Activated T-cell treated with anti-CD3 and anti-CD28 coated beads, Interleukin-2, amount 50 U/mL, for 72 hours (primary cell): ENCODE results near the gene DUSP2. TPM values are rescaled to one million over a fixed set of nuclear protein-coding genes. Genes with fewer than 3 reads are reported as not detected.

Experiments
- ATAC-seq, 2 donors: fragments of 150-1000 bp; cut with Tn5 transposase; replicated peaks in 1 of 2; 2 replicates each; pipeline ENCODE4 v1.10.0; 2021; ENCODE audit warnings: moderate library complexity in 2 of 2, mild to moderate bottlenecking in 1 of 2
- DNase-seq, 2 donors: peaks; one replicate each; pipeline ENCODE4 v3.0.0; 2021 to 2022; ENCODE audit warnings: mixed read lengths in 1 of 2
- H3K27ac Mint-ChIP-seq: one replicate; pipeline ENCODE4 v1.8.0; 2022; ENCODE audit warnings: mild to moderate bottlenecking, moderate library complexity, mixed read lengths
- H3K27me3 Mint-ChIP-seq: one replicate; pipeline ENCODE4 v1.8.0; 2022; ENCODE audit warnings: low read depth, mixed read lengths
- H3K36me3 Mint-ChIP-seq, 2 donors: one replicate each; pipeline ENCODE4 v1.8.0; 2022; ENCODE audit warnings: mixed read lengths in 2 of 2, mild to moderate bottlenecking in 1 of 2; ENCODE audit not compliant: insufficient read depth in 2 of 2
- H3K4me1 Mint-ChIP-seq: one replicate; pipeline ENCODE4 v1.8.0; 2022; ENCODE audit warnings: low read depth, mixed read lengths
- H3K4me3 Mint-ChIP-seq, 2 donors: one replicate each; pipeline ENCODE4 v1.8.0; 2022; ENCODE audit warnings: mild to moderate bottlenecking in 2 of 2, mixed read lengths in 2 of 2, moderate library complexity in 2 of 2
- H3K9me3 Mint-ChIP-seq, 2 donors: one replicate each; pipeline ENCODE4 v1.8.0; 2022; ENCODE audit warnings: mixed read lengths in 2 of 2
- total RNA-seq, 2 donors: library from RNA; stranded (reverse); gene quantifications; one replicate each; pipeline ENCODE4 v1.2.3, GENCODE V29; 2022

Gene DUSP2
- total RNA-seq, 2 donors from 2014 or later, result 340 to 388 TPM

GRCh38 chr2:96109931-96110511 is 35.2 kb downstream of the DUSP2 start:
- H3K4me1 Mint-ChIP-seq, result no peaks in the 10 kb centered on the region
- peaks cover 1 to 7% of the 10 kb centered on the region in 2 donors for H3K9me3 Mint-ChIP-seq
- no peaks in the 10 kb centered on the region for H3K27me3 Mint-ChIP-seq
- ATAC-seq (no peak), DNase-seq (no peak)
- H3K27ac Mint-ChIP-seq, result no peak overlapping the region
- H3K4me3 Mint-ChIP-seq, result no peak overlapping the region
- H3K36me3 Mint-ChIP-seq, result peaks cover 5 to 12% of the 10 kb centered on the region in 2 donors

- peaks cover 2 to 10% of the 10 kb centered on the region in 2 donors for H3K9me3 Mint-ChIP-seq
- no peak overlapping the region for H3K27ac Mint-ChIP-seq
- no peaks in the 10 kb centered on the region for H3K27me3 Mint-ChIP-seq
- H3K4me3 Mint-ChIP-seq, result no peak overlapping the region
- DNase-seq, result no peak
- no peak for ATAC-seq
- H3K36me3 Mint-ChIP-seq, result peaks cover 6 to 15% of the 10 kb centered on the region in 2 donors
- H3K4me1 Mint-ChIP-seq, result no peaks in the 10 kb centered on the region
Measured at GRCh38 chr2:96109361-96109680, 35.9 kb downstream of the DUSP2 start.

GRCh38 chr2:96108541-96109360 is 36.5 kb downstream of the DUSP2 start:
- no peaks in the 10 kb centered on the region for H3K27me3 Mint-ChIP-seq
- no peak for DNase-seq
- H3K9me3 Mint-ChIP-seq, result peaks cover 2 to 10% of the 10 kb centered on the region in 2 donors
- H3K4me1 Mint-ChIP-seq, result no peaks in the 10 kb centered on the region
- no peak for ATAC-seq
- peaks cover 6 to 15% of the 10 kb centered on the region in 2 donors for H3K36me3 Mint-ChIP-seq
- H3K4me3 Mint-ChIP-seq, result no peak overlapping the region
- no peak overlapping the region for H3K27ac Mint-ChIP-seq

- Mint-ChIP-seq H3K9me3 (peaks cover 2 to 10% of the 10 kb centered on the region in 2 donors), H3K27me3 (no peaks in the 10 kb centered on the region), H3K27ac (no peak overlapping the region), H3K36me3 (peaks cover 6 to 15% of the 10 kb centered on the region in 2 donors), H3K4me1 (no peaks in the 10 kb centered on the region), H3K4me3 (no peak overlapping the region)
- ATAC-seq (no peak), DNase-seq (no peak)
Measured at GRCh38 chr2:96108151-96108540, 37.1 kb downstream of the DUSP2 start.

- DNase-seq (no peak), ATAC-seq (no peak)
- no peak overlapping the region for H3K27ac Mint-ChIP-seq
- no peak overlapping the region for H3K4me3 Mint-ChIP-seq
- peaks cover 6 to 15% of the 10 kb centered on the region in 2 donors for H3K36me3 Mint-ChIP-seq
- H3K27me3 Mint-ChIP-seq, result no peaks in the 10 kb centered on the region
- H3K4me1 Mint-ChIP-seq, result no peaks in the 10 kb centered on the region
- H3K9me3 Mint-ChIP-seq, result peaks cover 2 to 10% of the 10 kb centered on the region in 2 donors
Measured at GRCh38 chr2:96107708-96108065, 37.6 kb downstream of the DUSP2 start.

GRCh38 chr2:96106991-96107707 is 38.1 kb downstream of the DUSP2 start:
- H3K4me1 Mint-ChIP-seq, result no peaks in the 10 kb centered on the region
- no peak overlapping the region for H3K4me3 Mint-ChIP-seq
- H3K36me3 Mint-ChIP-seq, result peaks cover 6 to 15% of the 10 kb centered on the region in 2 donors
- H3K27ac Mint-ChIP-seq, result no peak overlapping the region
- ATAC-seq, result no peak
- H3K27me3 Mint-ChIP-seq, result no peaks in the 10 kb centered on the region
- peaks cover 2 to 10% of the 10 kb centered on the region in 2 donors for H3K9me3 Mint-ChIP-seq
- DNase-seq, result no peak

GRCh38 chr2:96105994-96106715 is 39.1 kb downstream of the DUSP2 start:
- no peak overlapping the region for H3K4me3 Mint-ChIP-seq
- no peaks in the 10 kb centered on the region for H3K27me3 Mint-ChIP-seq
- H3K4me1 Mint-ChIP-seq, result no peaks in the 10 kb centered on the region
- ATAC-seq, result no peak
- H3K36me3 Mint-ChIP-seq, result peaks cover 6 to 15% of the 10 kb centered on the region in 2 donors
- H3K9me3 Mint-ChIP-seq, result peaks cover 2 to 10% of the 10 kb centered on the region in 2 donors
- no peak for DNase-seq
- H3K27ac Mint-ChIP-seq, result no peak overlapping the region

GRCh38 chr2:96105152-96105915 is 39.9 kb downstream of the DUSP2 start:
- H3K36me3 Mint-ChIP-seq, result peaks cover 6 to 15% of the 10 kb centered on the region in 2 donors
- no peaks in the 10 kb centered on the region for H3K4me1 Mint-ChIP-seq
- no peak overlapping the region for H3K27ac Mint-ChIP-seq
- DNase-seq (no peak), ATAC-seq (no peak)
- H3K9me3 Mint-ChIP-seq, result peaks cover 2 to 10% of the 10 kb centered on the region in 2 donors
- no peak overlapping the region for H3K4me3 Mint-ChIP-seq
- no peaks in the 10 kb centered on the region for H3K27me3 Mint-ChIP-seq

GRCh38 chr2:96104487-96104861 is 40.8 kb downstream of the DUSP2 start:
- no peaks in the 10 kb centered on the region for H3K4me1 Mint-ChIP-seq
- ATAC-seq (no peak), DNase-seq (no peak)
- H3K9me3 Mint-ChIP-seq, result peaks cover 2 to 10% of the 10 kb centered on the region in 2 donors
- no peak overlapping the region for H3K4me3 Mint-ChIP-seq
- H3K27me3 Mint-ChIP-seq, result no peaks in the 10 kb centered on the region
- no peak overlapping the region for H3K27ac Mint-ChIP-seq
- H3K36me3 Mint-ChIP-seq, result peaks cover 6 to 15% of the 10 kb centered on the region in 2 donors

GRCh38 chr2:96103761-96104486 is 41.3 kb downstream of the DUSP2 start:
- Mint-ChIP-seq H3K9me3 (peaks cover 2 to 10% of the 10 kb centered on the region in 2 donors), H3K27ac (no peak overlapping the region), H3K4me3 (no peak overlapping the region), H3K4me1 (no peaks in the 10 kb centered on the region), H3K36me3 (peaks cover 6 to 15% of the 10 kb centered on the region in 2 donors), H3K27me3 (no peaks in the 10 kb centered on the region)
- ATAC-seq (no peak), DNase-seq (no peak)

GRCh38 chr2:96103187-96103601 is 42.0 kb downstream of the DUSP2 start:
- DNase-seq (no peak), ATAC-seq (peak in 1 of 2 donors; percentile 22)
- no peak overlapping the region for H3K4me3 Mint-ChIP-seq

More at GRCh38 chr2:96103187-96103601, 42.0 kb downstream of the DUSP2 start:
- H3K36me3 Mint-ChIP-seq, result peaks cover 6 to 15% of the 10 kb centered on the region in 2 donors
- no peaks in the 10 kb centered on the region for H3K27me3 Mint-ChIP-seq
- H3K27ac Mint-ChIP-seq, result no peak overlapping the region
- H3K9me3 Mint-ChIP-seq, result peaks cover 2 to 10% of the 10 kb centered on the region in 2 donors
- H3K4me1 Mint-ChIP-seq, result no peaks in the 10 kb centered on the region
